CD14-positive monocyte (primary cell): ENCODE data around the gene NOP56. TPM values are rescaled to one million over a fixed set of nuclear protein-coding genes. Genes with fewer than 3 reads are reported as not detected.

Source experiments
- DNase-seq, 3 donors: peaks; one replicate each; pipeline ENCODE4 v3.0.0-alpha.2; 2011 to 2022
- H2AFZ ChIP-seq: 2 replicates; pipeline ENCODE4 v1.6.0; 2012; ENCODE audit warnings: mild to moderate bottlenecking, low read depth, low read length, inconsistent platforms; ENCODE audit not compliant: insufficient read depth, poor library complexity, severe bottlenecking
- H3K27ac ChIP-seq, 2 donors: 1 replicate in 1 of 2; 2 replicates in 1 of 2; pipeline ENCODE4 v1.5.1; 2012 to 2013; ENCODE audit warnings: low read length in 2 of 2, control low read depth in 1 of 2, inconsistent platforms in 1 of 2, low read depth in 1 of 2, mild to moderate bottlenecking in 1 of 2
- H3K27me3 ChIP-seq, 2 donors: one replicate each; pipeline versions ENCODE4 v1.6.0 to v1.6.1; 2011 to 2013; ENCODE audit warnings: low read length in 2 of 2; ENCODE audit not compliant: control insufficient read depth in 2 of 2, insufficient read depth in 2 of 2
- H3K36me3 ChIP-seq, 2 donors: replicated peaks in 1 of 2; 1 replicate in 1 of 2; 2 replicates in 1 of 2; pipeline versions ENCODE4 v1.5.1 to v1.6.1; 2012 to 2013; ENCODE audit warnings: low read length in 2 of 2, control low read depth in 1 of 2, inconsistent platforms in 1 of 2, mild to moderate bottlenecking in 1 of 2; ENCODE audit not compliant: insufficient read depth in 2 of 2, control insufficient read depth in 1 of 2
- H3K4me1 ChIP-seq, 2 donors: 1 replicate in 1 of 2; 2 replicates in 1 of 2; pipeline versions ENCODE4 v1.5.1 to v1.6.1; 2012 to 2013; ENCODE audit warnings: low read length in 2 of 2, control low read depth in 1 of 2, inconsistent platforms in 1 of 2, mild to moderate bottlenecking in 1 of 2, moderate library complexity in 1 of 2; ENCODE audit not compliant: insufficient read depth in 2 of 2, control insufficient read depth in 1 of 2
- H3K4me2 ChIP-seq: replicated peaks from 2 replicates; pipeline ENCODE3; 2012; ENCODE audit warnings: low read length, moderate library complexity, mild to moderate bottlenecking; ENCODE audit not compliant: poor library complexity, severe bottlenecking; ENCODE audit errors: extremely low read depth
- H3K4me3 ChIP-seq, 3 experiments: fragments of 200-600 bp in 1 of 3; sonication (generic) in 1 of 3; replicated peaks in 1 of 3; 1 replicate in 2 of 3; 2 replicates in 1 of 3; pipeline ENCODE4 v1.5.1; 2011 to 2013; ENCODE audit warnings: low read length in 3 of 3, mild to moderate bottlenecking in 3 of 3, control low read depth in 2 of 3, low read depth in 2 of 3, inconsistent platforms in 1 of 3, moderate library complexity in 1 of 3
- H3K79me2 ChIP-seq: 2 replicates; pipeline ENCODE4 v1.6.0; 2012; ENCODE audit warnings: mild to moderate bottlenecking, control low read depth, inconsistent platforms, low read length, moderate library complexity; ENCODE audit not compliant: insufficient read depth
- H3K9ac ChIP-seq: 2 replicates; pipeline ENCODE4 v1.6.0; 2017; ENCODE audit warnings: low read length, mild to moderate bottlenecking; ENCODE audit not compliant: insufficient read depth, poor library complexity, severe bottlenecking
- H3K9me3 ChIP-seq, 2 donors: replicated peaks in 1 of 2; 1 replicate in 1 of 2; 2 replicates in 1 of 2; pipeline versions ENCODE4 v1.5.1 to v1.6.1; 2012 to 2013; ENCODE audit warnings: low read length in 2 of 2, control low read depth in 1 of 2; ENCODE audit not compliant: control insufficient read depth in 1 of 2, insufficient read depth in 1 of 2
- H4K20me1 ChIP-seq: 2 replicates; pipeline ENCODE4 v1.6.0; 2012; ENCODE audit warnings: mild to moderate bottlenecking, low read length, control low read depth, moderate library complexity; ENCODE audit not compliant: insufficient read depth
- H3K27ac Mint-ChIP-seq, 7 donors: one replicate each; pipeline ENCODE4 v1.8.0; 2020; ENCODE audit warnings: mild to moderate bottlenecking in 7 of 7, mixed read lengths in 7 of 7, moderate library complexity in 6 of 7, inconsistent platforms in 2 of 7
- H3K27me3 Mint-ChIP-seq, 3 donors: one replicate each; pipeline ENCODE4 v1.8.0; 2021 to 2022; ENCODE audit warnings: low read depth in 3 of 3, mild to moderate bottlenecking in 3 of 3, mixed read lengths in 3 of 3, moderate library complexity in 3 of 3, inconsistent platforms in 1 of 3
- H3K36me3 Mint-ChIP-seq, 2 donors: one replicate each; pipeline ENCODE4 v1.8.0; 2020; ENCODE audit warnings: mixed read lengths in 2 of 2, inconsistent platforms in 1 of 2, mild to moderate bottlenecking in 1 of 2
- H3K4me1 Mint-ChIP-seq: one replicate; pipeline ENCODE4 v1.8.0; 2020; ENCODE audit warnings: mild to moderate bottlenecking, mixed read lengths
- H3K4me3 Mint-ChIP-seq, 2 donors: one replicate each; pipeline ENCODE4 v1.8.0; 2020; ENCODE audit warnings: mild to moderate bottlenecking in 2 of 2, mixed read lengths in 2 of 2, moderate library complexity in 1 of 2
- H3K9me3 Mint-ChIP-seq, 7 donors: one replicate each; pipeline ENCODE4 v1.8.0; 2020 to 2022; ENCODE audit warnings: mixed read lengths in 7 of 7, mild to moderate bottlenecking in 6 of 7, moderate library complexity in 6 of 7, inconsistent platforms in 2 of 7
- CTCF ChIP-seq: fragments of 200-600 bp; IDR thresholded peaks from one replicate; pipeline ENCODE4 v1.8.0; 2022; ENCODE audit warnings: antibody characterized with exemption, mild to moderate bottlenecking
- WGBS: methylation state at CpG from one replicate; pipeline ENCODE4 v1.1.5; 2013; ENCODE audit warnings: missing lambda C conversion rate; ENCODE audit not compliant: insufficient coverage; 5-methylcytosine and 5-hydroxymethylcytosine counted together
- intact Hi-C, 2 donors: fragments of 100-400 bp; cut with micrococcal nuclease; formaldehyde crosslinking; loops; one replicate each; pipeline versions ENCODE4 v1.15.0 to v1.15.1; 2023
- polyA plus RNA-seq, 3 donors: library from polyadenylated mRNA; depleted of rRNA in 1 of 3; unstranded in 2 of 3; stranded (reverse) in 1 of 3; fragments of 300-500 nt in 2 of 3; fragments of >200 nt in 1 of 3; fragmentation: Illumina TruSeq in 2 of 3; gene quantifications; 1 replicate in 2 of 3; 2 replicates in 1 of 3; pipeline ENCODE4 v1.2.3, GENCODE V29; 2012 to 2021

The NOP56 gene
- polyA plus RNA-seq, 3 donors, result 27.3 to 102 (median 33.1) TPM

- H3K4me2 ChIP-seq, result no peak overlapping the region
- Mint-ChIP-seq H3K36me3 (peaks cover 64 to 69% of the 10 kb centered on the region in 2 donors), H3K4me3 (no peak overlapping the region), H3K27me3 (peaks cover 0 to 2% (median 0%) of the 10 kb centered on the region in 3 donors), H3K9me3 (no peaks in the 10 kb centered on the region), H3K4me1 (peaks cover 21% of the 10 kb centered on the region), H3K27ac (peak overlapping the region in 5 of 7 donors; percentile 19 to 74 (median 37))
- intact Hi-C loops, result no loop called here
- H3K9me3 ChIP-seq, result no peaks in the 10 kb centered on the region
- peaks cover 65 to 68% of the 10 kb centered on the region in 2 donors for H3K36me3 ChIP-seq
- no peak overlapping the region for H2AFZ ChIP-seq
- no peak overlapping the region for H3K9ac ChIP-seq
- no peaks in the 10 kb centered on the region for H3K27me3 ChIP-seq
- 97% methylated on average over 13 of the region's 17 CpGs for WGBS
- H3K4me3 ChIP-seq, result no peak overlapping the region
- H4K20me1 ChIP-seq, result peaks cover 47% of the 10 kb centered on the region
- peaks cover 17 to 33% of the 10 kb centered on the region in 2 donors for H3K4me1 ChIP-seq
- peaks cover 54% of the 10 kb centered on the region for H3K79me2 ChIP-seq
- DNase-seq, result no peak
- no peak for TF ChIP-seq CTCF
- no peak overlapping the region for H3K27ac ChIP-seq
Observed at GRCh38 chr20:2655331-2656116, 3.1 kb downstream of the NOP56 start.

- H3K9me3 ChIP-seq, result no peaks in the 10 kb centered on the region
- peaks cover 48% of the 10 kb centered on the region for H3K79me2 ChIP-seq
- H3K27ac ChIP-seq, result no peak overlapping the region
- H2AFZ ChIP-seq, result no peak overlapping the region
- H4K20me1 ChIP-seq, result peaks cover 47% of the 10 kb centered on the region
- H3K36me3 ChIP-seq, result peaks cover 73 to 79% of the 10 kb centered on the region in 2 donors
- WGBS, result 100% methylated on average over 8 of the region's 12 CpGs
- H3K4me3 Mint-ChIP-seq, result no peak overlapping the region
- H3K4me2 ChIP-seq, result no peak overlapping the region
- peaks cover 20% of the 10 kb centered on the region for H3K4me1 Mint-ChIP-seq
- H3K9ac ChIP-seq, result no peak overlapping the region
- H3K9me3 Mint-ChIP-seq, result no peaks in the 10 kb centered on the region
- no peak for DNase-seq
- no peak for TF ChIP-seq CTCF
- no peaks in the 10 kb centered on the region for H3K27me3 ChIP-seq
- peaks cover 15 to 27% of the 10 kb centered on the region in 2 donors for H3K4me1 ChIP-seq
- no peak overlapping the region for H3K4me3 ChIP-seq
- H3K36me3 Mint-ChIP-seq, result peaks cover 74 to 80% of the 10 kb centered on the region in 2 donors
- H3K27ac Mint-ChIP-seq, result peak overlapping the region in 2 of 7 donors; percentile 30 to 70
- intact Hi-C loops, result no loop called here
- H3K27me3 Mint-ChIP-seq, result peaks cover 0 to 2% (median 0%) of the 10 kb centered on the region in 3 donors
Observed at GRCh38 chr20:2656471-2657117, 4.2 kb downstream of the NOP56 start.
